GM18951 (cell line): Measurements from ENCODE around the gene PDCL2.
"Not testable (repeated sequence)": the region's sequence is repeated elsewhere in the genome, so short reads cannot be mapped to it uniquely, and the experiment has no call there.

Experiments
- POLR2A ChIP-seq: IDR thresholded peaks from 4 replicates; pipeline ENCODE4 v1.6.1; 2011; ENCODE audit warnings: mild to moderate bottlenecking; ENCODE audit not compliant: insufficient read length, insufficient read depth; ENCODE audit errors: extremely low read depth
- in situ Hi-C: fragments of 300-500 bp; cut with MboI; formaldehyde crosslinking; loops from one replicate; pipeline ENCODE4 v1.12.0; 2022; ENCODE audit warnings: low sequenced_read_pairs, mixed read lengths, inconsistent platforms; ENCODE audit not compliant: unreplicated experiment

PDCL2 gene

GRCh38 chr4:55611358-55612059 is 19.5 kb upstream of the PDCL2 start:
- in situ Hi-C loops: no loop called here
- TF ChIP-seq POLR2A: no peak

GRCh38 chr4:55610381-55610780 is 18.3 kb upstream of the PDCL2 start:
- in situ Hi-C loops: no loop called here
- no peak for TF ChIP-seq POLR2A

GRCh38 chr4:55609393-55609866 is 17.4 kb upstream of the PDCL2 start:
- in situ Hi-C loops: no loop called here
- no peak for TF ChIP-seq POLR2A

- TF ChIP-seq POLR2A: no peak
- in situ Hi-C loops: no loop called here
Measured at GRCh38 chr4:55608591-55608990, 16.5 kb upstream of the PDCL2 start.

- TF ChIP-seq POLR2A: no peak
- in situ Hi-C loops: no loop called here
Measured at GRCh38 chr4:55604996-55605395, 13.0 kb upstream of the PDCL2 start.

- in situ Hi-C loops: no loop called here
- TF ChIP-seq POLR2A: no peak
Measured at GRCh38 chr4:55600640-55601039, 8.6 kb upstream of the PDCL2 start.

- TF ChIP-seq POLR2A: no peak
- in situ Hi-C loops: no loop called here
Measured at GRCh38 chr4:55598641-55599040, 6.6 kb upstream of the PDCL2 start.

- in situ Hi-C loops: no loop called here
- no peak for TF ChIP-seq POLR2A
Measured at GRCh38 chr4:55588160-55588559, 3.9 kb downstream of the PDCL2 start.

- in situ Hi-C loops: not testable (repeated sequence)
Measured at GRCh38 chr4:55582773-55583172, 9.3 kb downstream of the PDCL2 start.

GRCh38 chr4:55578341-55579010 is 13.6 kb downstream of the PDCL2 start:
- TF ChIP-seq POLR2A: no peak
- in situ Hi-C loops: no loop called here

GRCh38 chr4:55575513-55575912 is 16.5 kb downstream of the PDCL2 start:
- no peak for TF ChIP-seq POLR2A

GRCh38 chr4:55574252-55574651 is 17.8 kb downstream of the PDCL2 start:
- in situ Hi-C loops: no loop called here
- TF ChIP-seq POLR2A: no peak

More at GRCh38 chr4:55575513-55575912, 16.5 kb downstream of the PDCL2 start:
- in situ Hi-C loops: no loop called here

GRCh38 chr4:55571806-55572205 is 20.2 kb downstream of the PDCL2 start:
- in situ Hi-C loops: no loop called here
- TF ChIP-seq POLR2A: no peak

GRCh38 chr4:55568905-55569504 is 23.0 kb downstream of the PDCL2 start:
- no peak for TF ChIP-seq POLR2A
- in situ Hi-C loops: no loop called here
